PC-3 (cell line): ENCODE results near the gene ITK. TPM values are rescaled to one million over a fixed set of nuclear protein-coding genes. Genes with fewer than 3 reads are reported as not detected.

Experiments used
- ATAC-seq: fragments of 200-7000 bp; cut with Tn5 transposase; 2 replicates; pipeline ENCODE4 v1.9.1; 2020; ENCODE audit warnings: mild to moderate bottlenecking, moderate library complexity
- BruUV-seq: library from RNA; stranded (reverse); fragments of 400-500 nt; replicated peaks from 2 replicates; lab custom pipeline; 2021; lab: Mats Ljungman, UMichigan
- CTCF ChIA-PET: fragments of 300-600 bp; sonication (Branson Sonifier 250); formaldehyde crosslinking; loops from one replicate; lab custom pipeline; 2022; ENCODE audit warnings: antibody characterized with exemption; lab: Charles Lee
- POLR2A ChIA-PET: fragments of 300-600 bp; sonication (Branson Sonifier 250); formaldehyde crosslinking; loops from one replicate; lab custom pipeline; 2022; ENCODE audit warnings: antibody characterized with exemption; ENCODE audit not compliant: unreplicated experiment; lab: Charles Lee
- DNase-seq: peaks from one replicate; pipeline ENCODE4 v3.0.0-alpha.2; 2015
- H2AFZ ChIP-seq: fragments of 300-600 bp; sonication (generic); 2 replicates; pipeline ENCODE4 v1.6.0; 2016; ENCODE audit warnings: antibody characterized with exemption, low read length
- H3F3A ChIP-seq: fragments of 300-600 bp; sonication (generic); one replicate; pipeline ENCODE4 v1.6.0; 2017; ENCODE audit warnings: antibody characterized with exemption, low read length, control low read depth, mild to moderate bottlenecking; ENCODE audit not compliant: unreplicated experiment
- H3K27ac ChIP-seq: fragments of 300-600 bp; sonication (generic); 2 replicates; pipeline ENCODE4 v1.5.1; 2016; ENCODE audit warnings: mild to moderate bottlenecking, low read length
- H3K27me3 ChIP-seq: fragments of 300-600 bp; sonication (generic); 2 replicates; pipeline ENCODE4 v1.6.1; 2016; ENCODE audit warnings: low read length, mixed read lengths
- H3K36me3 ChIP-seq: fragments of 300-600 bp; sonication (generic); 2 replicates; pipeline ENCODE4 v1.6.1; 2016; ENCODE audit warnings: low read depth, mixed run types, low read length, mixed read lengths
- H3K4me1 ChIP-seq: fragments of 300-600 bp; sonication (generic); 2 replicates; pipeline ENCODE4 v1.5.1; 2016; ENCODE audit warnings: low read length; ENCODE audit not compliant: insufficient read depth
- H3K4me2 ChIP-seq: fragments of 300-600 bp; sonication (generic); 2 replicates; pipeline ENCODE4 v1.6.0; 2016; ENCODE audit warnings: low read length
- H3K4me3 ChIP-seq: fragments of 300-600 bp; sonication (generic); 2 replicates; pipeline ENCODE4 v1.5.1; 2016; ENCODE audit warnings: mild to moderate bottlenecking, low read length, mixed read lengths
- H3K79me2 ChIP-seq: fragments of 300-600 bp; sonication (generic); 2 replicates; pipeline ENCODE4 v1.6.1; 2017; ENCODE audit warnings: low read length, mixed read lengths
- H3K9ac ChIP-seq: fragments of 300-600 bp; sonication (generic); 2 replicates; pipeline ENCODE4 v1.6.0; 2016; ENCODE audit warnings: mild to moderate bottlenecking, low read length
- H3K9me2 ChIP-seq: fragments of 300-600 bp; sonication (generic); replicated peaks from 2 replicates; pipeline ENCODE4 v1.6.1; 2016; ENCODE audit warnings: mixed run types, low read length, mixed read lengths
- H3K9me3 ChIP-seq: fragments of 300-600 bp; sonication (generic); 2 replicates; pipeline ENCODE4 v1.6.1; 2016; ENCODE audit warnings: low read length, mixed read lengths
- H4K20me1 ChIP-seq: fragments of 300-600 bp; sonication (generic); 2 replicates; pipeline ENCODE4 v1.6.1; 2016; ENCODE audit warnings: low read length, mixed read lengths
- CTCF ChIP-seq: fragments of 300-600 bp; sonication (generic); conservative IDR thresholded peaks from 2 replicates; pipeline ENCODE4 v1.5.1; 2017; ENCODE audit warnings: antibody characterized with exemption, low read depth, mild to moderate bottlenecking, low read length
- EZH2 ChIP-seq: fragments of 300-600 bp; sonication (generic); IDR thresholded peaks from one replicate; pipeline ENCODE4 v1.6.1; 2017; ENCODE audit warnings: antibody characterized with exemption, mild to moderate bottlenecking, low read length; ENCODE audit not compliant: unreplicated experiment
- EZH2phosphoT487 ChIP-seq: fragments of 300-600 bp; sonication (generic); IDR thresholded peaks from 2 replicates; pipeline ENCODE4 v1.6.1; 2018; ENCODE audit warnings: mild to moderate bottlenecking, antibody characterized with exemption, low read length, borderline replicate concordance
- intact Hi-C: fragments of 100-400 bp; cut with micrococcal nuclease; formaldehyde crosslinking; loops from 2 replicates; pipeline ENCODE4 v1.9.0; 2023
- total RNA-seq: library from RNA; depleted of rRNA; stranded (reverse); fragments of >200 nt; gene quantifications from 2 replicates; pipeline ENCODE4 v1.2.3, GENCODE V29; 2014

The ITK gene
- total RNA-seq, 1 experiment from 2014 or later, result 0.69 TPM

GRCh38 chr5:157290156-157290980, 109.7 kb downstream of the ITK start:
- H3K79me2 ChIP-seq, result no peaks in the 10 kb centered on the region
- H3K9me3 ChIP-seq, result no peaks in the 10 kb centered on the region
- TF ChIP-seq EZH2phosphoT487 (no peak), EZH2 (no peak), CTCF (no peak)
- DNase-seq, result peak; percentile 71
- no peak overlapping the region for H3K4me2 ChIP-seq
- intact Hi-C loops, result loop anchor here (5.0 to 10.0 kb wide), 2 partner anchors 476 to 548 kb away; no protein-coding TSS in a partner anchor
- H3K36me3 ChIP-seq, result no peaks in the 10 kb centered on the region
- no peak overlapping the region for H2AFZ ChIP-seq
- CTCF ChIA-PET, result no interaction called here
- no peaks in the 10 kb centered on the region for H3K4me1 ChIP-seq
- peak; percentile 83 for ATAC-seq
- POLR2A ChIA-PET, result no interaction called here
- no peaks in the 10 kb centered on the region for H4K20me1 ChIP-seq
- H3K27me3 ChIP-seq, result no peaks in the 10 kb centered on the region
- H3K9ac ChIP-seq, result no peak overlapping the region
- H3K4me3 ChIP-seq, result no peak overlapping the region
- H3F3A ChIP-seq, result no peaks in the 10 kb centered on the region
- BruUV-seq, result no TSS peak
- H3K27ac ChIP-seq, result no peak overlapping the region
- H3K9me2 ChIP-seq, result no peaks in the 10 kb centered on the region

- TF ChIP-seq EZH2 (no peak), CTCF (no peak), EZH2phosphoT487 (no peak)
- Histone ChIP-seq H3K79me2 (no peaks in the 10 kb centered on the region), H3K9ac (no peak overlapping the region), H3K9me3 (no peaks in the 10 kb centered on the region), H3K27ac (no peak overlapping the region), H3K9me2 (no peaks in the 10 kb centered on the region), H3K27me3 (no peaks in the 10 kb centered on the region), H3K36me3 (no peaks in the 10 kb centered on the region), H2AFZ (no peak overlapping the region), H3K4me3 (no peak overlapping the region), H3K4me2 (no peak overlapping the region), H4K20me1 (no peaks in the 10 kb centered on the region), H3K4me1 (no peaks in the 10 kb centered on the region), H3F3A (no peaks in the 10 kb centered on the region)
- intact Hi-C loops, result loop anchor here (5.0 to 10.0 kb wide), 2 partner anchors 476 to 549 kb away; no protein-coding TSS in a partner anchor
- CTCF ChIA-PET, result no interaction called here
- BruUV-seq, result no TSS peak
- ATAC-seq (no peak), DNase-seq (no peak)
- POLR2A ChIA-PET, result no interaction called here
Observed at GRCh38 chr5:157290981-157291711, 110.5 kb downstream of the ITK start.
